Urinary bladder (tissue), 4 donors: ENCODE results near the gene GPR135. TPM values are rescaled to one million over a fixed set of nuclear protein-coding genes. Genes with fewer than 3 reads are reported as not detected.

Experiments
- DNase-seq: peaks from one replicate; pipeline ENCODE4 v3.0.0-alpha.2; 2015; ENCODE audit errors: extremely low spot score
- H3K27ac ChIP-seq: one replicate; pipeline ENCODE4 v1.5.1; 2013; ENCODE audit warnings: low read depth, mild to moderate bottlenecking, moderate library complexity
- H3K36me3 ChIP-seq: one replicate; pipeline ENCODE4 v1.6.1; 2013; ENCODE audit warnings: mild to moderate bottlenecking, moderate library complexity; ENCODE audit not compliant: insufficient read depth
- H3K4me1 ChIP-seq: one replicate; pipeline ENCODE4 v1.6.1; 2013; ENCODE audit warnings: mild to moderate bottlenecking, moderate library complexity; ENCODE audit not compliant: insufficient read depth
- H3K4me3 ChIP-seq: one replicate; pipeline ENCODE4 v1.5.1; 2013; ENCODE audit warnings: low read depth, low read length
- WGBS: extraction: QIAGEN DNeasy Blood & Tissue Kit; methylation state at CpG from one replicate; pipeline ENCODE4 v1.1.7; 2013; 5-methylcytosine and 5-hydroxymethylcytosine counted together
- polyA plus RNA-seq: library from polyadenylated mRNA; stranded (reverse); fragments of 200-250 nt; gene quantifications from one replicate; pipeline ENCODE4 v1.2.3, GENCODE V29; 2013
- total RNA-seq: library from RNA; depleted of rRNA; stranded (reverse); fragments of >200 nt; gene quantifications from one replicate; pipeline ENCODE4 v1.2.3, GENCODE V29; 2014
- donor health status: healthy with polysubstance abuse.
- donor health status: healthy.

The GPR135 gene
- total and polyA plus RNA-seq, 2 donors = 3.1 to 9.7 TPM

- H3K4me3 ChIP-seq = peak overlapping the region; percentile 57
- no peak overlapping the region for H3K27ac ChIP-seq
- peaks cover 1% of the 10 kb centered on the region for H3K4me1 ChIP-seq
- DNase-seq = no peak
- H3K36me3 ChIP-seq = no peaks in the 10 kb centered on the region
- WGBS = 4% methylated on average over 16 of the region's 16 CpGs
Measured at GRCh38 chr14:59483363-59483762, 18.2 kb upstream of the GPR135 start.

GRCh38 chr14:59482541-59483331 is 17.6 kb upstream of the GPR135 start:
- Histone ChIP-seq H3K4me1 (peaks cover 1% of the 10 kb centered on the region), H3K27ac (no peak overlapping the region), H3K4me3 (peak overlapping the region; percentile 57), H3K36me3 (no peaks in the 10 kb centered on the region)
- DNase-seq = no peak
- 36% methylated on average over 6 of the region's 6 CpGs for WGBS

DNA sequence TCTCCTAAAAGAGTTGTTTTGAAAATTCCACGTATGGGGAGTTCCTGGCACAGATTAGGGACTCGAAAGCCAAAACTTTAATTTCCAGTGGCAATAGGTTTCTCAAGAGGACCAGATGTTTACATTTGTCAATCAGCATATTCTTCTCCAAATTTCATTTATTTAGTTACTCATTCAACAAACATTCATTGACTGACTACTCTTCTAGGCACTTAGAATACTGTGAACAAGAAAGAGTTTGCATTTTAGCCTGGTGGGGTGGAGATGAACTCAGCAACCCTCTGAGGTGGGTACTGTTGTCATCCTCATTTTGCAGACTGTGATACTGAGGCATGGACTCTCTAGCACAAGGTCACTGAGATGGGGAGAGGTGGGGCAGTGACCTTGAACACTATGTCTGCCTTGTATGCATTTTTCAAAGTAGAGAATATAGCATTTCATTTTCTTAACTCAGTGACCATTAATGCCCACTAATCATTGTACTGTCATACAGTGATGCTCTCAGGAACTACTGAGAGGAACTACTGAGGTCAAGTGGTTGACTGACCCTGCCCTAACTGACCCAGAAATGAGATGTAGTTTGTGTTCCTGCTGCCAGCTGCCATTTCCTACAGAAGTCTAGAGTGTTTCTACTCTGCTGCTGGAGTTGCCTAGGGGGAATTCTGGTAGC is 16.8 kb upstream of the GPR135 start:
- WGBS = 45% methylated on average over 2 of the region's 2 CpGs
- H3K36me3 ChIP-seq = no peaks in the 10 kb centered on the region
- no peak for DNase-seq
- H3K27ac ChIP-seq = no peak overlapping the region
- H3K4me1 ChIP-seq = peaks cover 1% of the 10 kb centered on the region
- no peak overlapping the region for H3K4me3 ChIP-seq

GRCh38 chr14:59481407-59481806 is 16.2 kb upstream of the GPR135 start:
- DNase-seq = no peak
- WGBS = 94% methylated on average over 2 of the region's 2 CpGs
- no peak overlapping the region for H3K4me3 ChIP-seq
- H3K27ac ChIP-seq = no peak overlapping the region
- H3K4me1 ChIP-seq = peaks cover 1% of the 10 kb centered on the region
- H3K36me3 ChIP-seq = peaks cover under 1% of the 10 kb centered on the region

GRCh38 chr14:59480166-59480565 is 15.0 kb upstream of the GPR135 start:
- 24% methylated on average over 1 of the region's 1 CpG for WGBS
- Histone ChIP-seq H3K4me3 (no peak overlapping the region), H3K36me3 (peaks cover 1% of the 10 kb centered on the region), H3K27ac (no peak overlapping the region), H3K4me1 (peaks cover 1% of the 10 kb centered on the region)
- DNase-seq = no peak

DNA sequence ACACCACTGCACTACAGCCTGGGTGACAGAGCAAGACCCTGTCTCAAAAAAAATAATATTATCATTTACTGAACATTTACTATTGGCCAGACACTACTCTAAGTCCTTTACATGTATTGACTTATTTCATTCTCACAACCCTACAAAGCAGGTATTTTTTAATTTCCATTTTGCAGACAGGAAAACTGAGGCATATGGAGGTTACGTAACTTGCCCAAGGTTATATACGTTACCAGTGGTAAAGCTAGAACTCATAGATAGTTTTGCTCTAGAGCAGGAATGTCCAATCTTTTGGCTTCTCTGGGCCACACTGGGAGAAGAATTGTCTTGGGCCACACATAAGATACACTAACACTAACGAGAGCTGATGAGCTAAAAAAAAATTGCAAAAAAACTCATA is 13.4 kb upstream of the GPR135 start:
- DNase-seq = no peak
- Histone ChIP-seq H3K4me1 (peaks cover 1% of the 10 kb centered on the region), H3K4me3 (no peak overlapping the region), H3K27ac (no peak overlapping the region), H3K36me3 (peaks cover 3% of the 10 kb centered on the region)
- 95% methylated on average over 3 of the region's 3 CpGs for WGBS

- WGBS = 92% methylated on average over 1 of the region's 1 CpG
- peaks cover 7% of the 10 kb centered on the region for H3K36me3 ChIP-seq
- no peaks in the 10 kb centered on the region for H3K4me1 ChIP-seq
- no peak for DNase-seq
- H3K4me3 ChIP-seq = no peak overlapping the region
- H3K27ac ChIP-seq = no peak overlapping the region
Measured at GRCh38 chr14:59475709-59476108, 10.5 kb upstream of the GPR135 start.

GRCh38 chr14:59474172-59474571 is 9.0 kb upstream of the GPR135 start:
- peaks cover 7% of the 10 kb centered on the region for H3K36me3 ChIP-seq
- 29% methylated on average over 1 of the region's 1 CpG for WGBS
- DNase-seq = no peak
- no peak overlapping the region for H3K4me3 ChIP-seq
- H3K27ac ChIP-seq = no peak overlapping the region
- no peaks in the 10 kb centered on the region for H3K4me1 ChIP-seq

DNA sequence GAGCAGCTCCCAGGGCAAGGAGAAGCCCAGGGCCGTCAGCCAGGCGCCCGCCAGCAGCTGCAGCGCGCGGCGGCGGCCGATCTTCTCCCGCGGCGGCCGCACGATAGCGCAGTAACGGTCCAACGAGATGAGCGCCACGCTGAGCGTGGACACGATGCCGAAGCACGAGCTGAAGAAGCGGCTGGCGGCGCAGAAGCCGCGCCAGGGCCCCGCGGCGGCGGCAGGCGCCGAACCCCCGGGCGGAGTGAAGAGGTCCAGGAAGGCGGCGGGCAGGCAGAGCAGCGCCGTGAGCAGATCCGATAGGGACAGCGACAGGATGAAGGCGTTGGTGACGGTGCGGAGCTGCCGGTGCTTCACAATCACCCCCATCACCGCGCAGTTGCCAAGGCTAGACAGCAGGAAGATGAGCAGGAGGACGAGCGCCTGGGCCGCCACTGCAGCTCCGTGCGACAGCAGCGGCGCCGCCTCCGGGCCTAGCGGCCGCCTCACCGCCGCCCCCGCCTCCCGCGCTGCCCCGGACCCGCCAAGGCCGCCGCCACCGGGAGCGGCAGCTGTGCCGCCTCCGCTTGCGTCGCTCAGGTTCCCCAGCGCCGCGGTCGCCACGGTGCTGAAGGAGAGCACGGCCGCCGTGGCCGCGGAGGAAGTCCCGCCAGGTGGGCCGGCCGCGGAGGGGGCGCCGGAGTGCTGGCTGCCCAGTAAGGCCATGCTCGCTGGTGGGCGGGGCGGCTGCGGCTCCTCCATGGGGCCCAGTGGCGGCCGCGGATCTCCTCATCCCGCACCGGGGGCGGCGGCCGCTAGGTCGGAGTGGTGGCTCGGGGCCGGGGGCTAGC is 479 bp downstream of the GPR135 start:
- DNase-seq = no peak
- Histone ChIP-seq H3K4me3 (peak overlapping the region; percentile 74), H3K36me3 (no peaks in the 10 kb centered on the region), H3K27ac (peak overlapping the region; percentile 82), H3K4me1 (no peaks in the 10 kb centered on the region)
- WGBS = under 1% methylated on average over 104 of the region's 105 CpGs

DNA sequence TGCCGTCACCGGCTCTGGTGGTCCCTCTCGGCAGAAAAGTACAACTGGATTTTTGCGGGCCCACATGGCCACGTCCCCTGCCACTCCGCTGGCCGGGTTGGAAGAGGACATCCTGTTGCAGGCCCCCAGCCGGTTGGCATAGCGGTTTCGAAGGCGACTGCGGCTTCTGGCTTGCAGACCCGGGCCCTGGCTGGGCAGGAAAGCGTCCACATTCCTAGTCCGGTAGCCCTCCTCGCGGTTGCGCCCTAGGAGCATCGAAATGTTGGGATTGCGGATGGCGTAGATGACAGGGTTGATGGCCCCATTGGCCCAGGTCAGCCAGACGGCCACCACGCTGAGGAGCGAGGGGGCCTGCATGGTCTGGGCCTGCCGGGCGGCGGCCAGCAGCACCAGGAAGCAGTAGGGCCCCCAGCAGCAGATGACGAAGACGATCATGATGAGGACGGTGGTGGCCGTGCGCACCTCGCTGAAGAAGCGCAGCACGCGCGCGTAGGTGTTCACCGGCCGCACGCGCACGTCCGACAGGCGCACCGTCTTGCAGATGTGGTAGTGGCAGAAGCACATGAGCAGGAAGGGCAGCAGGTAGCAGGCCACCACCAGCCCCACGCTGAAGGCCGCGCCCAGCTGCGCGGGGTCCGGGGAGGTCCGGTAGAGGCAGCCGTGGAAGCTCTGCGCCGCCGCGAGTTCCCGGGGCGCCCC is 1.2 kb downstream of the GPR135 start:
- H3K27ac ChIP-seq = no peak overlapping the region
- 33% methylated on average over 60 of the region's 60 CpGs for WGBS
- H3K4me1 ChIP-seq = no peaks in the 10 kb centered on the region
- DNase-seq = no peak
- H3K36me3 ChIP-seq = no peaks in the 10 kb centered on the region
- H3K4me3 ChIP-seq = peak overlapping the region; percentile 74

DNA sequence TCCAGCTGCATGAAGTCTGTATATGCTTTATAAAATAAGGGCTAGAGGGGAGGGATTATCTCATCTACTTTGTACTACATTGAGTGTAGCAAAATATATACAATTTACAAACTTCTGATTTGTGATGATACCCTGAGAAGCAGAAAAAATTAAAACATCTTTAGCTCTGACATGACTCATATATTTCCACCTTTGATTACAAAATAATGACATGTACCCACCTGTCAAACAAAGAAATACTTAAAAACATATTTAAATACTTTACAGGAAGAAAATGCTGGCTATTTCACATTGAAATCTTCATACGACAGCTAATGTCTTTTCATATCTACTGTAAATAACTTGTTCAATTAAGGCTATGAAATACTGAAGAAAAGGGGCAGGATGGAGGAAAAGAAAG is 3.3 kb downstream of the GPR135 start:
- WGBS = 94% methylated on average over 1 of the region's 1 CpG
- Histone ChIP-seq H3K4me3 (no peak overlapping the region), H3K36me3 (no peaks in the 10 kb centered on the region), H3K4me1 (no peaks in the 10 kb centered on the region), H3K27ac (no peak overlapping the region)
- no peak for DNase-seq

GRCh38 chr14:59460378-59460777 is 4.8 kb downstream of the GPR135 start:
- 95% methylated on average over 1 of the region's 1 CpG for WGBS
- Histone ChIP-seq H3K36me3 (no peaks in the 10 kb centered on the region), H3K27ac (no peak overlapping the region), H3K4me1 (no peaks in the 10 kb centered on the region), H3K4me3 (no peak overlapping the region)
- DNase-seq = no peak

DNA sequence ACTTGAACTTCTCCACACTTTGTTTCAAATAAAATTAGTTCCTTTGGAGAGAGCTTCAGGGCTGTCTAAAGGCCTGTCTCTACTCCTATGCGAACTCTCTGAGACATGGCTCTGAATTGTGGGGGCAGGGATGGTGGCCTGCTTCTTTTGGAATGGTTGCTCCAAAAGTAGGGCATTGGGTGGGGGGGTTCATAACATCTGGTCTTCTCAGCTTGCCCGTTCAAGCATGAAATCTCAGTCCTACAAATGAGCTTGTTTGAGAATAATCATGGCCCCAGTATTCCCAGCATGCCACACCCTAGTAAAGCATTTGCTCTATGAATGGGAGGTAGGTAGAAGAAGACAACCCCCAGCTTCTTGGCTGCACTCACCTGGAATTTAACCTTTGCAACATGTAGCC is 6.7 kb downstream of the GPR135 start:
- Histone ChIP-seq H3K4me1 (no peaks in the 10 kb centered on the region), H3K36me3 (no peaks in the 10 kb centered on the region), H3K4me3 (no peak overlapping the region), H3K27ac (no peak overlapping the region)
- DNase-seq = no peak
- 96% methylated on average over 2 of the region's 2 CpGs for WGBS
